ENCODE data around the gene OR5AU1.
"Not testable (repeated sequence)": the region's sequence is repeated elsewhere in the genome, so short reads cannot be mapped to it uniquely, and the experiment has no call there.

DNA sequence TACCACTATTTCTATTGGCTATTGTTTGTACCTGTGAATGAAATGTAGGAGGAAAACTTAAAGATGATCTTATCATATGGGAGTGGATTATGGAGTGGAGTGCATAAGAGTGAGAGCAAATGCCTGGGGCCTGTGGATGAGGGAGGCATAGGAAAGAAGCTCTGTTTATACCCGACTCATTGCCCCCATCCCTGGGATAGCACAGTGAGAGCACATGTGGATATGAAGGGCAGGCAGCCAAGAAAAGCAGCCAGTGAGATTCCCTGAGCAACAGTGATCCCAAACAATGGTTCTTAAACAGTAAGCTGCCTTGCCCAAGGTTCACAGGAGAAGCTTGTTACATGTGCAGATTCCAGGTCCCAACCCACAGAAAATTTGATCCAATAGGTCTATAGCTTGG, 2.3 kb upstream of the OR5AU1 start:
- TF ChIP-seq, protein P1, sequence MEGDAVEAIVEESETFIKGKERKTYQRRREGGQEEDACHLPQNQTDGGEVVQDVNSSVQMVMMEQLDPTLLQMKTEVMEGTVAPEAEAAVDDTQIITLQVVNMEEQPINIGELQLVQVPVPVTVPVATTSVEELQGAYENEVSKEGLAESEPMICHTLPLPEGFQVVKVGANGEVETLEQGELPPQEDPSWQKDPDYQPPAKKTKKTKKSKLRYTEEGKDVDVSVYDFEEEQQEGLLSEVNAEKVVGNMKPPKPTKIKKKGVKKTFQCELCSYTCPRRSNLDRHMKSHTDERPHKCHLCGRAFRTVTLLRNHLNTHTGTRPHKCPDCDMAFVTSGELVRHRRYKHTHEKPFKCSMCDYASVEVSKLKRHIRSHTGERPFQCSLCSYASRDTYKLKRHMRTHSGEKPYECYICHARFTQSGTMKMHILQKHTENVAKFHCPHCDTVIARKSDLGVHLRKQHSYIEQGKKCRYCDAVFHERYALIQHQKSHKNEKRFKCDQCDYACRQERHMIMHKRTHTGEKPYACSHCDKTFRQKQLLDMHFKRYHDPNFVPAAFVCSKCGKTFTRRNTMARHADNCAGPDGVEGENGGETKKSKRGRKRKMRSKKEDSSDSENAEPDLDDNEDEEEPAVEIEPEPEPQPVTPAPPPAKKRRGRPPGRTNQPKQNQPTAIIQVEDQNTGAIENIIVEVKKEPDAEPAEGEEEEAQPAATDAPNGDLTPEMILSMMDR (conservative IDR thresholded peaks at IDR 0.05), result not testable (repeated sequence)
- not testable (repeated sequence) for TF ChIP-seq ZFX (IDR thresholded peaks at IDR 0.05)
